Body of pancreas (tissue), 4 donors: Measurements from ENCODE around the gene MAPKAPK2. TPM values are rescaled to one million over a fixed set of nuclear protein-coding genes. Genes with fewer than 3 reads are reported as not detected.

ENCODE experiments used
- ATAC-seq: fragments of 150-250 bp; one replicate; pipeline ENCODE4 v1.9.1; 2016
- DNase-seq, 4 donors: peaks; one replicate each; pipeline ENCODE4 v3.0.0-alpha.2; 2019
- H3K27ac ChIP-seq, 4 donors: fragments of 200-600 bp; sonication (generic); 1 replicate in 3 of 4; 2 replicates in 1 of 4; pipeline versions ENCODE4 v1.5.1 to v1.6.1; 2016 to 2019; ENCODE audit warnings: mild to moderate bottlenecking in 1 of 4, mixed read lengths in 1 of 4, moderate library complexity in 1 of 4
- H3K27me3 ChIP-seq, 2 donors: fragments of 200-600 bp; sonication (generic); one replicate each; pipeline ENCODE4 v1.6.0; 2016; ENCODE audit warnings: mild to moderate bottlenecking in 1 of 2
- H3K36me3 ChIP-seq, 2 donors: fragments of 200-600 bp; sonication (generic); replicated peaks in 1 of 2; 2 replicates each; pipeline ENCODE4 v1.5.1; 2016; ENCODE audit warnings: low read depth in 2 of 2; ENCODE audit not compliant: insufficient read depth in 1 of 2
- H3K4me1 ChIP-seq: fragments of 200-600 bp; sonication (generic); one replicate; pipeline ENCODE4 v1.6.0; 2016
- H3K4me3 ChIP-seq, 2 donors: fragments of 200-600 bp; sonication (generic); 1 replicate in 1 of 2; 2 replicates in 1 of 2; pipeline ENCODE4 v1.5.1; 2016 to 2019
- H3K9me3 ChIP-seq, 3 donors: fragments of 200-600 bp; sonication (generic); 1 replicate in 2 of 3; 2 replicates in 1 of 3; pipeline ENCODE4 v1.5.1; 2016
- CTCF ChIP-seq, 7 experiments: fragments of 450-650 bp in 4 of 7; fragments of 200-600 bp in 3 of 7; sonication (generic) in 3 of 7; IDR thresholded peaks; one replicate each; pipeline ENCODE4 v1.5.1; 2016 to 2019; ENCODE audit warnings: antibody characterized with exemption in 7 of 7
- POLR2A ChIP-seq, 3 donors: fragments of 450-650 bp; IDR thresholded peaks; one replicate each; pipeline ENCODE4 v1.6.1; 2016; ENCODE audit warnings: antibody characterized with exemption in 3 of 3, mild to moderate bottlenecking in 2 of 3
- WGBS, 2 donors: methylation state at CpG; one replicate each; pipeline ENCODE4 v1.1.5; 2017; 5-methylcytosine and 5-hydroxymethylcytosine counted together
- intact Hi-C: fragments of 100-400 bp; cut with DNase I; formaldehyde crosslinking; loops from one replicate; pipeline ENCODE4 v1.15.1; 2023
- total RNA-seq, 2 donors: library from RNA; depleted of rRNA; stranded (reverse); fragments of >200 nt; gene quantifications; one replicate each; pipeline ENCODE4 v1.1.0, GENCODE V29; 2016

The MAPKAPK2 gene
- total RNA-seq, 2 donors from 2014 or later = 29.1 to 46.5 TPM

DNA sequence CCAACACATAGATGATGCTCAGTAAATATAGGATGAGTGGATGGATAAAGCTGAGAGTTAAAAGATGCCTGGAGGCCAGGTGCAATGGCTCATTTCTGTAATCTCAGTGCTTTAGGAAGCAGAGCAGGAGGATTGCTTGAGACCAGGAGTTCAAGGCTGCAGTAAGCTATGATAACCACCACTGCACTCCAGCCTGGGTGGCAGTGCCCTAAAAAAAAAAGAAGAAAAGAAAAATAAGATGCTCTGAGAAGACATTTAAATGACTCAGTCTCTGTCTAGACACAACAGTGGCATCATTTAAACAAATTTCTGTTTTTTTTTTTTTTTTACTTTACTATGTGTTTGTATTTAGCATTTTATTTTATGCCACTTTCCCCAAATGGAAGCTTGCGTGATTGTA lies 60.6 kb downstream of the MAPKAPK2 start:
- H3K9me3 ChIP-seq = no peaks in the 10 kb centered on the region
- H3K4me1 ChIP-seq = no peaks in the 10 kb centered on the region
- intact Hi-C loops = no loop called here
- no peaks in the 10 kb centered on the region for H3K36me3 ChIP-seq
- WGBS, 2 donors = 91 to 98% methylated on average over 1 of the region's 1 CpG
- DNase-seq (no peak), ATAC-seq (no peak)
- H3K27me3 ChIP-seq = no peaks in the 10 kb centered on the region
- H3K27ac ChIP-seq = no peak overlapping the region
- H3K4me3 ChIP-seq = no peak overlapping the region
- TF ChIP-seq CTCF (IDR thresholded peaks at IDR 0.05) = no peak
- TF ChIP-seq POLR2A (IDR thresholded peaks at IDR 0.05) = no peak

- intact Hi-C loops = no loop called here
- 40 to 54% methylated on average over 3 of the region's 3 CpGs for WGBS, 2 donors
- no peak for ATAC-seq
These were observed 63.8 kb downstream of the MAPKAPK2 start for GRCh38 chr1:206748348-206749030.

DNA sequence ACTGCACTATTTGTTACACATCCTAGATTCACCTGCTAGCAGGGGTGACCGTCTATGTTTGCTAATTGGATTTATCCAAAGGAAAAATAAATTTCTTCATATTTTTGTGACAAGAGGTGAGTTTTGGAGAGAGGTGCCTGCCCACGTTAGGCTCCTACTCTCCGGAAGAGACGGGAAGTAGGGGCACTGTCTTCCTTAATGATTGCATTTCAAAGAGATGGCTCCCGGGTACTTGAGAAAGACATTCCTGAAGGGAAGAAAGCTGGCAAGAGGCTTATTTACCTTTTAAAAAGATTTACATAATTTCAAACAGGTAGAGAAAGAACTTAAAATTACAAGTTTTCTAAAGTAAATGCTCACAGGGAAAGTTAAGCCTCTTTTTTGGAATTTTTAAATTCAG lies 67.2 kb downstream of the MAPKAPK2 start:
- Histone ChIP-seq H3K4me3 (no peak overlapping the region), H3K9me3 (no peaks in the 10 kb centered on the region), H3K4me1 (no peaks in the 10 kb centered on the region), H3K27ac (no peak overlapping the region), H3K27me3 (no peaks in the 10 kb centered on the region), H3K36me3 (no peaks in the 10 kb centered on the region)
- DNase-seq (no peak), ATAC-seq (no peak)
- TF ChIP-seq POLR2A (IDR thresholded peaks at IDR 0.05) (no peak), CTCF (IDR thresholded peaks at IDR 0.05) (no peak)
- 51 to 52% methylated on average over 5 of the region's 5 CpGs for WGBS, 2 donors
- intact Hi-C loops = no loop called here

More at GRCh38 chr1:206748348-206749030, 63.8 kb downstream of the MAPKAPK2 start:
- TF ChIP-seq POLR2A (IDR thresholded peaks at IDR 0.05) (no peak), CTCF (IDR thresholded peaks at IDR 0.05) (no peak)
- H3K36me3 ChIP-seq = no peaks in the 10 kb centered on the region
- no peak overlapping the region for H3K4me3 ChIP-seq
- H3K27me3 ChIP-seq = no peaks in the 10 kb centered on the region
- H3K4me1 ChIP-seq = no peaks in the 10 kb centered on the region
- DNase-seq = no peak
- H3K27ac ChIP-seq = no peak overlapping the region
- no peaks in the 10 kb centered on the region for H3K9me3 ChIP-seq

GRCh38 chr1:206752481-206752880 lies 67.8 kb downstream of the MAPKAPK2 start:
- Histone ChIP-seq H3K27ac (no peak overlapping the region), H3K4me1 (no peaks in the 10 kb centered on the region), H3K36me3 (no peaks in the 10 kb centered on the region), H3K9me3 (no peaks in the 10 kb centered on the region), H3K4me3 (no peak overlapping the region), H3K27me3 (no peaks in the 10 kb centered on the region)
- no peak for TF ChIP-seq POLR2A (IDR thresholded peaks at IDR 0.05)
- no peak for TF ChIP-seq CTCF (IDR thresholded peaks at IDR 0.05)
- 82 to 84% methylated on average over 2 of the region's 2 CpGs for WGBS, 2 donors
- intact Hi-C loops = no loop called here
- DNase-seq (no peak), ATAC-seq (no peak)

DNA sequence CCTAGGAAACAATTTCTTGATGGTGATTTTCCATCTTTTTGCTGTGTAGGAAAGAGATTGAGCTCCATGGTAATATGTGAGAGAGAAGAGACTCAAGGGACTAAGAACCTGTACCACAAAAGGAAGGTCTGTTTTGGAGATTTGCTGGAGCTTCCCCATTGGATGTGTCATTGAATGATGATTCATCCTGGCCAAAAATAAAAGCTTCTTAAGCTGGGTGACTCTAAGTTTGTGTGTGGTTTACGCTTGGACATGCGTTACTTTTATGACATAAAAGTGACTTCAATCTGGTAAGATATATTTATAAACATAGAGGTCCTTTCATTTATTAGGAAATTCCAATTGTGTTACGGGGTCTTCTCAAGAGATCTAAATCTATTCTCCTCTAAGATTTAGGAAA lies 68.4 kb downstream of the MAPKAPK2 start:
- DNase-seq (no peak), ATAC-seq (no peak)
- 85% methylated on average over 3 of the region's 3 CpGs for WGBS, 2 donors
- intact Hi-C loops = no loop called here
- Histone ChIP-seq H3K9me3 (no peaks in the 10 kb centered on the region), H3K4me1 (no peaks in the 10 kb centered on the region), H3K27me3 (no peaks in the 10 kb centered on the region), H3K4me3 (no peak overlapping the region), H3K27ac (no peak overlapping the region), H3K36me3 (no peaks in the 10 kb centered on the region)
- no peak for TF ChIP-seq POLR2A (IDR thresholded peaks at IDR 0.05)
- TF ChIP-seq CTCF (IDR thresholded peaks at IDR 0.05) = no peak
